Activated naive CD8-positive, alpha-beta T cell treated with anti-CD3 and anti-CD28 coated beads, Interleukin-2, amount 50 U/mL, for 24 hours (primary cell): ENCODE data around the gene CCNF.
"Not testable (repeated sequence)": the region's sequence is repeated elsewhere in the genome, so short reads cannot be mapped to it uniquely, and the experiment has no call there.

Source experiments
- ATAC-seq: fragments of 150-1000 bp; cut with Tn5 transposase; one replicate; pipeline ENCODE4 v1.10.0; 2021
- DNase-seq: peaks from one replicate; pipeline ENCODE4 v3.0.0; 2021
- H3K27ac Mint-ChIP-seq: one replicate; pipeline ENCODE4 v1.8.0; 2021; ENCODE audit warnings: mild to moderate bottlenecking, mixed read lengths
- H3K27me3 Mint-ChIP-seq: one replicate; pipeline ENCODE4 v1.8.0; 2021; ENCODE audit warnings: mixed read lengths
- H3K36me3 Mint-ChIP-seq: one replicate; pipeline ENCODE4 v1.8.0; 2021; ENCODE audit warnings: low read depth, mixed read lengths
- H3K4me1 Mint-ChIP-seq: one replicate; pipeline ENCODE4 v1.8.0; 2021; ENCODE audit warnings: mixed read lengths
- H3K4me3 Mint-ChIP-seq: one replicate; pipeline ENCODE4 v1.8.0; 2021; ENCODE audit warnings: mild to moderate bottlenecking, moderate library complexity, mixed read lengths
- H3K9me3 Mint-ChIP-seq: one replicate; pipeline ENCODE4 v1.8.0; 2021; ENCODE audit warnings: mixed read lengths

The CCNF gene

DNA sequence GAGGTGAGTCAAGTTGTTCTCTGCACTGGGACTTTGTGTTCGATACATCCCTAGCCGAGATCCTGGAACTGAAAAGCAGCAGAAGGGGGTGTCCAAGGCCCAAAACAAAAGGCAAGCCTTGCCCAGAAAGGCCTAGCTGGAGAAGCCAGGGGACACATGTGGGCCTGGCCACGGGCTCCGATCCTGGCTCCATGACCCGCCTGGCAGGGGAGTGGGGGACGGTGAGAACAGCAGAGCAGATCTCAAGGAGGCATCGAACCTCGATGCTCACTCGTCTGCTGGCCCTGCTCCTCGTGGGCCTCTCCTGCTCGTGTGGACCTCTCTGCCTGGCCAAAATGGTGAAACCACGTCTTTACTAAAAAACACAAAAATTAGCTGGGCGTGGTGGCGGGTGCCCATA, 8.9 kb downstream of the CCNF start:
- no peak overlapping the region for H3K4me3 Mint-ChIP-seq
- no peak overlapping the region for H3K27ac Mint-ChIP-seq
- H3K9me3 Mint-ChIP-seq = no peaks in the 10 kb centered on the region
- H3K36me3 Mint-ChIP-seq = peaks cover 53% of the 10 kb centered on the region
- H3K27me3 Mint-ChIP-seq = no peaks in the 10 kb centered on the region
- no peak for ATAC-seq
- peaks cover 9% of the 10 kb centered on the region for H3K4me1 Mint-ChIP-seq
- DNase-seq = no peak

DNA sequence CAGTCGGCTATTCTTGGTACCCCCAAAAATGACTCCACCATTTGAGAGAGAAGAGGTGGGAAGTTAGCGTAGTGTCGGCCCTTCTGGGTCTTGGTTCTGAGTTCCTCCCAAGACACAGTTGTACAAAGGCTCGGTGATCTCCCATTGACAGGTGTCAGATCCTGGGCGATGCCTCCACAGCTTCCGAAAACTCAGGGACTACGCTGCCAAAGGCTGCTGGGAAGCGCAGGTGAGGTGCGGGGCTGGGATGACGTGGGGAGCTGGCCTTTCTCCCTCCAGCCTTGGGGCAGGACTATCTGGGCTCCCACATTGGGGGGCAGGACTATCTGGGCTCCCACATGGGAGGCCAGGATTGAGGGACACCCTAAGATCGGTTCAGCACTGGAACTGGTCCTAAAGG, 10.4 kb downstream of the CCNF start:
- peaks cover 9% of the 10 kb centered on the region for H3K4me1 Mint-ChIP-seq
- peaks cover 55% of the 10 kb centered on the region for H3K36me3 Mint-ChIP-seq
- H3K27ac Mint-ChIP-seq = no peak overlapping the region
- no peaks in the 10 kb centered on the region for H3K9me3 Mint-ChIP-seq
- no peak overlapping the region for H3K4me3 Mint-ChIP-seq
- ATAC-seq = no peak
- no peaks in the 10 kb centered on the region for H3K27me3 Mint-ChIP-seq
- DNase-seq = no peak

- H3K36me3 Mint-ChIP-seq = peaks cover 60% of the 10 kb centered on the region
- not testable (repeated sequence) for H3K4me1 Mint-ChIP-seq, H3K27ac Mint-ChIP-seq, H3K9me3 Mint-ChIP-seq, H3K27me3 Mint-ChIP-seq, H3K4me3 Mint-ChIP-seq, DNase-seq
- ATAC-seq = peak; percentile 31
Measured at GRCh38 chr16:2441143-2441804, 12.0 kb downstream of the CCNF start.

GRCh38 chr16:2443555-2443954, 14.3 kb downstream of the CCNF start:
- peaks cover 9% of the 10 kb centered on the region for H3K4me1 Mint-ChIP-seq
- no peaks in the 10 kb centered on the region for H3K9me3 Mint-ChIP-seq
- H3K36me3 Mint-ChIP-seq = peaks cover 51% of the 10 kb centered on the region
- ATAC-seq = no peak
- H3K4me3 Mint-ChIP-seq = no peak overlapping the region
- no peak overlapping the region for H3K27ac Mint-ChIP-seq
- DNase-seq = no peak
- no peaks in the 10 kb centered on the region for H3K27me3 Mint-ChIP-seq

- Mint-ChIP-seq H3K27me3 (no peaks in the 10 kb centered on the region), H3K36me3 (peaks cover 50% of the 10 kb centered on the region), H3K4me3 (no peak overlapping the region), H3K27ac (no peak overlapping the region), H3K9me3 (no peaks in the 10 kb centered on the region), H3K4me1 (no peaks in the 10 kb centered on the region)
- DNase-seq (no peak), ATAC-seq (no peak)
Measured at GRCh38 chr16:2447920-2448583, 18.8 kb downstream of the CCNF start.

- DNase-seq (no peak), ATAC-seq (no peak)
- Mint-ChIP-seq H3K27me3 (no peaks in the 10 kb centered on the region), H3K36me3 (peaks cover 52% of the 10 kb centered on the region), H3K4me1 (no peaks in the 10 kb centered on the region), H3K27ac (no peak overlapping the region), H3K9me3 (no peaks in the 10 kb centered on the region), H3K4me3 (no peak overlapping the region)
Measured at GRCh38 chr16:2449118-2449517, 19.9 kb downstream of the CCNF start.

DNA sequence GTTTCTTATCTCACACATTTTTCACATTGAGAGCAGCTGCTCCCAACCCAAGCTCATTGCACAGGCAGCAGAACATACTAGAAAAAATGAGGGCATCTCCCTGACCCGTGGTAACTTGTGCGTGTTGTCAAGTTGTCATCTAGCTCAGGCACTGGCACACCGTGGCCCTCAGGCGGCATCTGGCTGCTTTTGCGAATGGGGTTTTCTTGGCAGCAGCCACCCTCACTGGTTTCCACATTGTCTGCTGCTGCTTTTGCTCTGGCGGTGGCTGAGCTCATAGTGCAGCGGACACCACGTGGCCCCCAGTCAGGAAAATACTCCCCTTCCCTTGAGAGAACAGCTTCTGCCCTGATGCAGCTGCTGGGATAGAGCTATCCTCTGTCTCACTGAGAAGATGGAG, 21.3 kb downstream of the CCNF start:
- peaks cover 47% of the 10 kb centered on the region for H3K36me3 Mint-ChIP-seq
- no peak overlapping the region for H3K4me3 Mint-ChIP-seq
- H3K4me1 Mint-ChIP-seq = no peaks in the 10 kb centered on the region
- H3K9me3 Mint-ChIP-seq = no peaks in the 10 kb centered on the region
- H3K27me3 Mint-ChIP-seq = no peaks in the 10 kb centered on the region
- ATAC-seq = no peak
- no peak for DNase-seq
- no peak overlapping the region for H3K27ac Mint-ChIP-seq

- no peaks in the 10 kb centered on the region for H3K27me3 Mint-ChIP-seq
- H3K27ac Mint-ChIP-seq = no peak overlapping the region
- H3K4me3 Mint-ChIP-seq = no peak overlapping the region
- DNase-seq (no peak), ATAC-seq (no peak)
- no peaks in the 10 kb centered on the region for H3K4me1 Mint-ChIP-seq
- peaks cover 46% of the 10 kb centered on the region for H3K36me3 Mint-ChIP-seq
- H3K9me3 Mint-ChIP-seq = no peaks in the 10 kb centered on the region
Measured at GRCh38 chr16:2450975-2451381, 21.7 kb downstream of the CCNF start.

DNA sequence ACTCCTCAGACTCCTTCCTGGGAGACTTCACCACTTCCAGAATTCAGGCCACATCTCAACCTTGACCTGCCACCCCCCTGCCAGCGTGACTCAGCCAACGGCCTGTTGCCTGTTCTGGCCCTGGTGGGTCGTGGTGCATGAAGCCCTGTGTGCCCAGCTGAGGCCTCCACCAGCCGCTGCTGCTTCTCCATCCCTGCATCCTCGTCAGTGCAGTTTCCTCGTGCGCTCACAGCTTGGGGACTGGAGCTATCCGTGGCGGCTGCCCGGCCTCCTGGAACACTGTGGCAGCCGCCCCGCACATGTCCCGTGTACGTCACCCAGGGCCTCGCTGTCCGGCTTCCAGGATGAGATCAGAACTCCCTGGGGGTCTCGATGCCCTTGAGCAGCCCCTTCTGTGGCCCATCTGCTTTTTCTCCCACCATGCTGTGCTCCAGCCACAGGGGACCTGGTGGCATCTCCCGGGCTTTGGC, 22.6 kb downstream of the CCNF start:
- Mint-ChIP-seq H3K4me3 (no peak overlapping the region), H3K9me3 (no peaks in the 10 kb centered on the region), H3K4me1 (no peaks in the 10 kb centered on the region), H3K27ac (no peak overlapping the region), H3K27me3 (no peaks in the 10 kb centered on the region), H3K36me3 (peaks cover 40% of the 10 kb centered on the region)
- DNase-seq = no peak
- no peak for ATAC-seq

GRCh38 chr16:2452650-2453049, 23.4 kb downstream of the CCNF start:
- no peaks in the 10 kb centered on the region for H3K9me3 Mint-ChIP-seq
- H3K4me1 Mint-ChIP-seq = no peaks in the 10 kb centered on the region

GRCh38 chr16:2455081-2455845, 26.0 kb downstream of the CCNF start:
- ATAC-seq (no peak), DNase-seq (no peak)
- H3K36me3 Mint-ChIP-seq = peaks cover 40% of the 10 kb centered on the region
- no peak overlapping the region for H3K4me3 Mint-ChIP-seq
- no peaks in the 10 kb centered on the region for H3K27me3 Mint-ChIP-seq
- peaks cover 8% of the 10 kb centered on the region for H3K4me1 Mint-ChIP-seq
- H3K27ac Mint-ChIP-seq = no peak overlapping the region
- no peaks in the 10 kb centered on the region for H3K9me3 Mint-ChIP-seq

More at GRCh38 chr16:2452650-2453049, 23.4 kb downstream of the CCNF start:
- H3K36me3 Mint-ChIP-seq = peaks cover 41% of the 10 kb centered on the region
- DNase-seq = no peak
- ATAC-seq = no peak
- H3K27ac Mint-ChIP-seq = no peak overlapping the region
- no peak overlapping the region for H3K4me3 Mint-ChIP-seq
- H3K27me3 Mint-ChIP-seq = no peaks in the 10 kb centered on the region

DNA sequence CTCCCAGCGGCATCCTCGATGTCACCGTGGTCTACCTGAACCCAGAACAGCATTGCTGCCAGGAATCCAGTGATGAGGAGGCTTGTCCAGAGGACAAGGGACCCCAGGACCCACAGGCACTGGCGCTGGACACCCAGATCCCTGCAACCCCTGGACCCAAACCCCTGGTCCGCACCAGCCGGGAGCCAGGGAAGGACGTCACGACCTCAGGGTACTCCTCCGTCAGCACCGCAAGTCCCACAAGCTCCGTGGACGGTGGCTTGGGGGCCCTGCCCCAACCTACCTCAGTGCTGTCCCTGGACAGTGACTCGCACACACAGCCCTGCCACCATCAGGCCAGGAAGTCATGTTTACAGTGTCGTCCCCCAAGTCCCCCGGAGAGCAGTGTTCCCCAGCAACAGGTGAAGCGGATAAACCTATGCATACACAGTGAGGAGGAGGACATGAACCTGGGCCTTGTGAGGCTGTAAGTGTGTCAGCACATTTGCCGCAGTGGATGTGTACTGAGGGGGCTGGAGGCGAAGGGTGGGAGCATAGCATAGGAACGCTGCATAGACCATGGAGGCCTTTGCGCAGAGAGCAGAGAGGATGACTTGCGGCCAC, 27.4 kb downstream of the CCNF start:
- Mint-ChIP-seq H3K4me1 (peaks cover 8% of the 10 kb centered on the region), H3K27ac (no peak overlapping the region), H3K4me3 (no peak overlapping the region), H3K36me3 (peaks cover 38% of the 10 kb centered on the region), H3K9me3 (no peaks in the 10 kb centered on the region), H3K27me3 (no peaks in the 10 kb centered on the region)
- no peak for ATAC-seq
- DNase-seq = no peak

- Mint-ChIP-seq H3K4me3 (no peak overlapping the region), H3K9me3 (no peaks in the 10 kb centered on the region), H3K4me1 (peaks cover 8% of the 10 kb centered on the region), H3K27ac (no peak overlapping the region), H3K27me3 (no peaks in the 10 kb centered on the region), H3K36me3 (peaks cover 33% of the 10 kb centered on the region)
- no peak for ATAC-seq
- no peak for DNase-seq
Measured at GRCh38 chr16:2457267-2457666, 28.0 kb downstream of the CCNF start.

GRCh38 chr16:2457946-2458345, 28.7 kb downstream of the CCNF start:
- Mint-ChIP-seq H3K27ac (no peak overlapping the region), H3K4me1 (peaks cover 8% of the 10 kb centered on the region), H3K4me3 (no peak overlapping the region), H3K36me3 (peaks cover 26% of the 10 kb centered on the region), H3K9me3 (no peaks in the 10 kb centered on the region), H3K27me3 (no peaks in the 10 kb centered on the region)
- ATAC-seq (no peak), DNase-seq (no peak)
